ENCODE results near the gene EIF5B.
"Not testable (repeated sequence)": the region's sequence is repeated elsewhere in the genome, so short reads cannot be mapped to it uniquely, and the experiment has no call there.

EIF5B gene

DNA sequence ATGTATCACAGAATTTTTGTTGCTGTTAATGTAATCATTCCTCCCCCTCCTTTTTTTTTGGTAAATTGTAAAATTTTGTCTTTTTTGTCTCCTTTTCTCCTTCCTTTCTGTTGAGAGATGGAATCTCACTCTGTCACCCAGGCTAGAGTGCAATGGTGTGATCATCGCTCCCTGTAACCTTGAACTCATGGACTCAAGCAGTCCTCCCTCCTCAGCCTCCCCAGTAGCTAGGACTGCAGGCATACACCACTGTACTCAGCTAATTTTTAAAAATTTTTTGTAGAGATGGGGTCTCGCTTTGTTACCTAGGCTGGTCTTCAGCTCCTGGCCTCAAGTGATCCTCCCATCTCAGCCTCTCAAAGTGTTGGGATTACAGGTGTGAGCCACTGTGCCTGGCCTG, 5.3 kb downstream of the EIF5B start:
- no peak overlapping the region for H3K27ac ChIP-seq (ENCODE audit: low read depth, low read length, poor library complexity, severe bottlenecking)
- no peak overlapping the region for H2AFZ ChIP-seq (ENCODE audit: low read length)
- H3K9ac ChIP-seq (ENCODE audit: low read length) = no peak overlapping the region
- H3K4me3 ChIP-seq (ENCODE audit: low read depth, low read length, poor library complexity, severe bottlenecking) = no peak overlapping the region
- no peaks in the 10 kb centered on the region for H3F3A ChIP-seq (ENCODE audit: insufficient read depth, low read length)
- H3K79me2 ChIP-seq (ENCODE audit: insufficient read depth, low read length) = peaks cover 100% of the 10 kb centered on the region
- H3K4me2 ChIP-seq (ENCODE audit: low read length) = no peak overlapping the region
- H3K27me3 ChIP-seq (ENCODE audit: insufficient read depth, low read length) = no peaks in the 10 kb centered on the region
- H3K4me1 ChIP-seq (ENCODE audit: insufficient read depth, low read length, severe bottlenecking) = peaks cover 33% of the 10 kb centered on the region
- no peaks in the 10 kb centered on the region for H3K9me3 ChIP-seq (ENCODE audit: low read length)
- TF ChIP-seq, protein P1, sequence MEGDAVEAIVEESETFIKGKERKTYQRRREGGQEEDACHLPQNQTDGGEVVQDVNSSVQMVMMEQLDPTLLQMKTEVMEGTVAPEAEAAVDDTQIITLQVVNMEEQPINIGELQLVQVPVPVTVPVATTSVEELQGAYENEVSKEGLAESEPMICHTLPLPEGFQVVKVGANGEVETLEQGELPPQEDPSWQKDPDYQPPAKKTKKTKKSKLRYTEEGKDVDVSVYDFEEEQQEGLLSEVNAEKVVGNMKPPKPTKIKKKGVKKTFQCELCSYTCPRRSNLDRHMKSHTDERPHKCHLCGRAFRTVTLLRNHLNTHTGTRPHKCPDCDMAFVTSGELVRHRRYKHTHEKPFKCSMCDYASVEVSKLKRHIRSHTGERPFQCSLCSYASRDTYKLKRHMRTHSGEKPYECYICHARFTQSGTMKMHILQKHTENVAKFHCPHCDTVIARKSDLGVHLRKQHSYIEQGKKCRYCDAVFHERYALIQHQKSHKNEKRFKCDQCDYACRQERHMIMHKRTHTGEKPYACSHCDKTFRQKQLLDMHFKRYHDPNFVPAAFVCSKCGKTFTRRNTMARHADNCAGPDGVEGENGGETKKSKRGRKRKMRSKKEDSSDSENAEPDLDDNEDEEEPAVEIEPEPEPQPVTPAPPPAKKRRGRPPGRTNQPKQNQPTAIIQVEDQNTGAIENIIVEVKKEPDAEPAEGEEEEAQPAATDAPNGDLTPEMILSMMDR (IDR thresholded peaks at IDR 0.05; ENCODE audit: low read length) = no peak
- no peak for TF ChIP-seq EZH2 (IDR thresholded peaks at IDR 0.05; ENCODE audit: borderline replicate concordance, low read length)
- H3K36me3 ChIP-seq (ENCODE audit: insufficient read depth, low read length) = peaks cover 6% of the 10 kb centered on the region; the same call in 1 of the 2 replicates
- H4K20me1 ChIP-seq (ENCODE audit: insufficient read depth, low read length) = 0 out of 2 replicates have a peak, but pooled peaks cover 4% of the 10 kb centered on the region
- no peaks in the 10 kb centered on the region for H3K9me2 ChIP-seq (ENCODE audit: low read depth, low read length)

- Histone ChIP-seq H3K4me1 (ENCODE audit: insufficient read depth, low read length, severe bottlenecking) (peaks cover 31% of the 10 kb centered on the region), H3K79me2 (ENCODE audit: insufficient read depth, low read length) (peaks cover 100% of the 10 kb centered on the region)
- H3K4me3 ChIP-seq (ENCODE audit: low read depth, low read length, poor library complexity, severe bottlenecking); H2AFZ ChIP-seq (ENCODE audit: low read length); H3K27me3 ChIP-seq (ENCODE audit: insufficient read depth, low read length); H4K20me1 ChIP-seq (ENCODE audit: insufficient read depth, low read length); H3K9me3 ChIP-seq (ENCODE audit: low read length); H3K9me2 ChIP-seq (ENCODE audit: low read depth, low read length); H3K4me2 ChIP-seq (ENCODE audit: low read length); H3F3A ChIP-seq (ENCODE audit: insufficient read depth, low read length); H3K27ac ChIP-seq (ENCODE audit: low read depth, low read length, poor library complexity, severe bottlenecking); H3K9ac ChIP-seq (ENCODE audit: low read length); H3K36me3 ChIP-seq (ENCODE audit: insufficient read depth, low read length): not testable (repeated sequence)
These were observed 8.3 kb downstream of the EIF5B start for GRCh38 chr2:99345446-99345845.

DNA sequence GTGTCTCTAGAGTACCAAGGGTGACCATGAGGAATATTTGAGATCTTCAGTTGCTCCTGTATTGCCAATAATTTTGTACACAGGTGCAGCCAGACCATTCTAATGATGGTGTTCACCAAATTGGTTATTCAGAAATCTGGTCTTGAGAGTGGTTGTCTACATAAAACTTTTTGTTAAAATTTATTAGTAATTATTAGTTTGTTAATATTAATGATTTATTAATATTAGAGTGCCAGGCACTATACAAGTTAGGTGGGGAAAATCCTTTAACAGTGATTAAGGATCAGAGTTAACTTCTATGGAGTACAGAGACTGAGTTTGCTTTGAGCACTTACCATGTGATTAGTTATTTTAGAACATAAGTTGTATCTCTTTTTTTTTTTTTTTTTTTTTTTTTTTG, 9.0 kb downstream of the EIF5B start:
- Histone ChIP-seq H2AFZ (ENCODE audit: low read length) (no peak overlapping the region), H3K36me3 (ENCODE audit: insufficient read depth, low read length) (peaks cover 7% of the 10 kb centered on the region; the same call in 1 of the 2 replicates), H3K9me3 (ENCODE audit: low read length) (no peaks in the 10 kb centered on the region), H3K4me3 (ENCODE audit: low read depth, low read length, poor library complexity, severe bottlenecking) (no peak overlapping the region), H3K4me1 (ENCODE audit: insufficient read depth, low read length, severe bottlenecking) (peaks cover 27% of the 10 kb centered on the region), H3K27ac (ENCODE audit: low read depth, low read length, poor library complexity, severe bottlenecking) (no peak overlapping the region), H4K20me1 (ENCODE audit: insufficient read depth, low read length) (peaks cover 4% of the 10 kb centered on the region; the same call in 1 of the 2 replicates), H3K9me2 (ENCODE audit: low read depth, low read length) (no peaks in the 10 kb centered on the region), H3F3A (ENCODE audit: insufficient read depth, low read length) (no peaks in the 10 kb centered on the region), H3K9ac (ENCODE audit: low read length) (no peak overlapping the region), H3K27me3 (ENCODE audit: insufficient read depth, low read length) (no peaks in the 10 kb centered on the region), H3K79me2 (ENCODE audit: insufficient read depth, low read length) (peaks cover 100% of the 10 kb centered on the region), H3K4me2 (ENCODE audit: low read length) (no peak overlapping the region)
- TF ChIP-seq, protein P1 (IDR thresholded peaks at IDR 0.05; ENCODE audit: low read length) = no peak
- no peak for TF ChIP-seq EZH2 (IDR thresholded peaks at IDR 0.05; ENCODE audit: borderline replicate concordance, low read length)

GRCh38 chr2:99348173-99348572, 11.0 kb downstream of the EIF5B start:
- Histone ChIP-seq H3K4me3 (ENCODE audit: low read depth, low read length, poor library complexity, severe bottlenecking) (no peak overlapping the region), H3F3A (ENCODE audit: insufficient read depth, low read length) (no peaks in the 10 kb centered on the region), H3K4me2 (ENCODE audit: low read length) (no peak overlapping the region; the same call in 1 of the 2 replicates), H3K9me3 (ENCODE audit: low read length) (no peaks in the 10 kb centered on the region), H3K9me2 (ENCODE audit: low read depth, low read length) (no peaks in the 10 kb centered on the region), H3K79me2 (ENCODE audit: insufficient read depth, low read length) (peaks cover 98% of the 10 kb centered on the region), H3K36me3 (ENCODE audit: insufficient read depth, low read length) (peaks cover 12% of the 10 kb centered on the region; the same call in 1 of the 2 replicates), H3K27me3 (ENCODE audit: insufficient read depth, low read length) (no peaks in the 10 kb centered on the region), H3K27ac (ENCODE audit: low read depth, low read length, poor library complexity, severe bottlenecking) (peak overlapping the region; percentile 21), H4K20me1 (ENCODE audit: insufficient read depth, low read length) (peaks cover 4% of the 10 kb centered on the region; the same call in 1 of the 2 replicates), H2AFZ (ENCODE audit: low read length) (no peak overlapping the region), H3K4me1 (ENCODE audit: insufficient read depth, low read length, severe bottlenecking) (peaks cover 26% of the 10 kb centered on the region), H3K9ac (ENCODE audit: low read length) (no peak overlapping the region)
- TF ChIP-seq, protein P1 (IDR thresholded peaks at IDR 0.05; ENCODE audit: low read length) = no peak
- no peak for TF ChIP-seq EZH2 (IDR thresholded peaks at IDR 0.05; ENCODE audit: borderline replicate concordance, low read length)
